ENCODE results near the gene AMN.

Gene AMN

GRCh38 chr14:102898776-102899515 lies 23.5 kb upstream of the AMN start:
- TF ChIP-seq CTCF (IDR thresholded peaks at IDR 0.05; ENCODE audit: low read depth, low read length, missing control alignments): no peak
- no peak for DNase-seq (ENCODE audit: extremely low read depth, low read depth)
- H3K4me3 ChIP-seq (replicated peaks; ENCODE audit: low read depth, low read length): no peak overlapping the region

- no peak overlapping the region for H3K4me3 ChIP-seq (replicated peaks; ENCODE audit: low read depth, low read length)
- no peak for DNase-seq (ENCODE audit: extremely low read depth, low read depth)
- TF ChIP-seq CTCF (IDR thresholded peaks at IDR 0.05; ENCODE audit: low read depth, low read length, missing control alignments): no peak
Observed at GRCh38 chr14:102899516-102899900, 23.0 kb upstream of the AMN start.

GRCh38 chr14:102900631-102901571 lies 21.6 kb upstream of the AMN start:
- H3K4me3 ChIP-seq (replicated peaks; ENCODE audit: low read depth, low read length): no peak overlapping the region
- no peak for TF ChIP-seq CTCF (IDR thresholded peaks at IDR 0.05; ENCODE audit: low read depth, low read length, missing control alignments)
- DNase-seq (ENCODE audit: extremely low read depth, low read depth): no peak

GRCh38 chr14:102901633-102902032 lies 20.8 kb upstream of the AMN start:
- no peak for TF ChIP-seq CTCF (IDR thresholded peaks at IDR 0.05; ENCODE audit: low read depth, low read length, missing control alignments)
- DNase-seq (ENCODE audit: extremely low read depth, low read depth): no peak
- no peak overlapping the region for H3K4me3 ChIP-seq (replicated peaks; ENCODE audit: low read depth, low read length)

GRCh38 chr14:102902086-102902485 lies 20.4 kb upstream of the AMN start:
- no peak for TF ChIP-seq CTCF (IDR thresholded peaks at IDR 0.05; ENCODE audit: low read depth, low read length, missing control alignments)
- H3K4me3 ChIP-seq (replicated peaks; ENCODE audit: low read depth, low read length): no peak overlapping the region
- no peak for DNase-seq (ENCODE audit: extremely low read depth, low read depth)

GRCh38 chr14:102902523-102903247 lies 19.8 kb upstream of the AMN start:
- no peak for TF ChIP-seq CTCF (IDR thresholded peaks at IDR 0.05; ENCODE audit: low read depth, low read length, missing control alignments)
- DNase-seq (ENCODE audit: extremely low read depth, low read depth): no peak
- H3K4me3 ChIP-seq (replicated peaks; ENCODE audit: low read depth, low read length): no peak overlapping the region

Data from HFF-Myc (cell line).